Glomerular visceral epithelial cell (primary cell): Measurements from ENCODE around the gene SMYD1.

ENCODE experiments used
- DNase-seq: peaks from one replicate; pipeline ENCODE4 v3.0.0-alpha.2; 2016; ENCODE audit errors: extremely low spot score

SMYD1 gene

GRCh38 chr2:88055371-88056128 is 12.1 kb upstream of the SMYD1 start, which contains the start of gene KRCC1:
Gene KRCC1 (minus strand): TSS chr2:88055783. CDS start chr2:88028563, 27,220 bp downstream.
- peak; percentile 96 for DNase-seq

- DNase-seq: no peak
These were observed 10.2 kb upstream of the SMYD1 start for GRCh38 chr2:88057437-88057844.

GRCh38 chr2:88058191-88058590 is 9.4 kb upstream of the SMYD1 start:
- DNase-seq: no peak

GRCh38 chr2:88059979-88060906 is 7.4 kb upstream of the SMYD1 start:
- peak; percentile 34 for DNase-seq

GRCh38 chr2:88060907-88061275 is 6.7 kb upstream of the SMYD1 start:
- no peak for DNase-seq

- DNase-seq: no peak
These were observed 6.3 kb upstream of the SMYD1 start for GRCh38 chr2:88061295-88061694.

- no peak for DNase-seq
These were observed 1.1 kb upstream of the SMYD1 start for GRCh38 chr2:88066543-88066942.

GRCh38 chr2:88067189-88067588 is 436 bp upstream of the SMYD1 start:
- no peak for DNase-seq

GRCh38 chr2:88068044-88068443 is 419 bp downstream of the SMYD1 start:
- no peak for DNase-seq

GRCh38 chr2:88069117-88069516 is 1.5 kb downstream of the SMYD1 start:
- no peak for DNase-seq

GRCh38 chr2:88070055-88070454 is 2.4 kb downstream of the SMYD1 start:
- no peak for DNase-seq

- no peak for DNase-seq
These were observed 3.7 kb downstream of the SMYD1 start for GRCh38 chr2:88071365-88071764.

- no peak for DNase-seq
These were observed 6.5 kb downstream of the SMYD1 start for GRCh38 chr2:88074150-88074549.

- peak; percentile 54 for DNase-seq
These were observed 7.2 kb downstream of the SMYD1 start for GRCh38 chr2:88074854-88075292.

GRCh38 chr2:88077080-88077479 is 9.5 kb downstream of the SMYD1 start:
- no peak for DNase-seq

GRCh38 chr2:88078643-88079172 is 11.1 kb downstream of the SMYD1 start:
- DNase-seq: no peak

- no peak for DNase-seq
These were observed 12.9 kb downstream of the SMYD1 start for GRCh38 chr2:88080545-88080944.

- no peak for DNase-seq
These were observed 14.4 kb downstream of the SMYD1 start for GRCh38 chr2:88081924-88082608.

GRCh38 chr2:88082781-88083180 is 15.2 kb downstream of the SMYD1 start:
- no peak for DNase-seq

- no peak for DNase-seq
These were observed 17.5 kb downstream of the SMYD1 start for GRCh38 chr2:88085099-88085498.

- no peak for DNase-seq
These were observed 18.0 kb downstream of the SMYD1 start for GRCh38 chr2:88085602-88086001.

- no peak for DNase-seq
These were observed 18.8 kb downstream of the SMYD1 start for GRCh38 chr2:88086401-88086800.
